Putamen (tissue), 1 donor: ENCODE results near the gene PLEKHA7.
"Not testable (repeated sequence)": the region's sequence is repeated elsewhere in the genome, so short reads cannot be mapped to it uniquely, and the experiment has no call there.

Source experiments
- DNase-seq: peaks from one replicate; pipeline ENCODE4 v3.0.0-alpha.2; 2016; ENCODE audit warnings: low spot score

The PLEKHA7 gene, protein sequence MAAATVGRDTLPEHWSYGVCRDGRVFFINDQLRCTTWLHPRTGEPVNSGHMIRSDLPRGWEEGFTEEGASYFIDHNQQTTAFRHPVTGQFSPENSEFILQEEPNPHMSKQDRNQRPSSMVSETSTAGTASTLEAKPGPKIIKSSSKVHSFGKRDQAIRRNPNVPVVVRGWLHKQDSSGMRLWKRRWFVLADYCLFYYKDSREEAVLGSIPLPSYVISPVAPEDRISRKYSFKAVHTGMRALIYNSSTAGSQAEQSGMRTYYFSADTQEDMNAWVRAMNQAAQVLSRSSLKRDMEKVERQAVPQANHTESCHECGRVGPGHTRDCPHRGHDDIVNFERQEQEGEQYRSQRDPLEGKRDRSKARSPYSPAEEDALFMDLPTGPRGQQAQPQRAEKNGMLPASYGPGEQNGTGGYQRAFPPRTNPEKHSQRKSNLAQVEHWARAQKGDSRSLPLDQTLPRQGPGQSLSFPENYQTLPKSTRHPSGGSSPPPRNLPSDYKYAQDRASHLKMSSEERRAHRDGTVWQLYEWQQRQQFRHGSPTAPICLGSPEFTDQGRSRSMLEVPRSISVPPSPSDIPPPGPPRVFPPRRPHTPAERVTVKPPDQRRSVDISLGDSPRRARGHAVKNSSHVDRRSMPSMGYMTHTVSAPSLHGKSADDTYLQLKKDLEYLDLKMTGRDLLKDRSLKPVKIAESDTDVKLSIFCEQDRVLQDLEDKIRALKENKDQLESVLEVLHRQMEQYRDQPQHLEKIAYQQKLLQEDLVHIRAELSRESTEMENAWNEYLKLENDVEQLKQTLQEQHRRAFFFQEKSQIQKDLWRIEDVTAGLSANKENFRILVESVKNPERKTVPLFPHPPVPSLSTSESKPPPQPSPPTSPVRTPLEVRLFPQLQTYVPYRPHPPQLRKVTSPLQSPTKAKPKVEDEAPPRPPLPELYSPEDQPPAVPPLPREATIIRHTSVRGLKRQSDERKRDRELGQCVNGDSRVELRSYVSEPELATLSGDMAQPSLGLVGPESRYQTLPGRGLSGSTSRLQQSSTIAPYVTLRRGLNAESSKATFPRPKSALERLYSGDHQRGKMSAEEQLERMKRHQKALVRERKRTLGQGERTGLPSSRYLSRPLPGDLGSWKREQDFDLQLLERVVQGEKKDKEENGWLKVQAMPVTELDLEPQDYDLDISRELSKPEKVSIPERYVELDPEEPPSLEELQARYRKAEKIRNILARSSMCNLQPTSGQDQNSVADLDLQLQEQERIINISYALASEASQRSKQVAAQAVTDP

GRCh38 chr11:17014321-17014832 is at the start of gene PLEKHA7:
Gene PLEKHA7, minus strand, starts transcription at chr11:17014414. Its CDS starts 13 bp downstream, at chr11:17014401.
- no peak for DNase-seq

GRCh38 chr11:17063171-17064002 is 49.2 kb upstream of the PLEKHA7 start:
- DNase-seq = peak; percentile 34

GRCh38 chr11:17051146-17051545 is 36.9 kb upstream of the PLEKHA7 start:
- not testable (repeated sequence) for DNase-seq

DNA sequence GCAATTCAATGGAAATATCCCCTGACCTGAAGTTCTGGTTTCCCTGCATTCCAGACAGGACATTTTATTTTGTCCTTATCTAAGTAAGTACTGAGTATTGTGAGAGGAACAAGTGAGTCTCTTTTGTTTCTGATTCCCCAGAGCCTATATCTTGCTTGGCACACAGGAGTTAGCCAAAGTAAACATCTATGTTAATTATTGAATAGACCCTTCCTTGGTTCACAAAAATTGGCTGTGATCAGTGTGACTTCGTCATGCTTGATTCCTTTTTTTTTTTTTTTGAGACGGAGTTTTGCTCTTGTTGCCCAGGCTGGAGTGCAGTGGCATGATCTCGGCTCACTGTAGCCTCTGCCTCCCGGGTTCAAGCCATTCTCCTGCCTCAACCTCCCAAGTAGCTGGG is 34.3 kb upstream of the PLEKHA7 start:
- DNase-seq = not testable (repeated sequence)

DNA sequence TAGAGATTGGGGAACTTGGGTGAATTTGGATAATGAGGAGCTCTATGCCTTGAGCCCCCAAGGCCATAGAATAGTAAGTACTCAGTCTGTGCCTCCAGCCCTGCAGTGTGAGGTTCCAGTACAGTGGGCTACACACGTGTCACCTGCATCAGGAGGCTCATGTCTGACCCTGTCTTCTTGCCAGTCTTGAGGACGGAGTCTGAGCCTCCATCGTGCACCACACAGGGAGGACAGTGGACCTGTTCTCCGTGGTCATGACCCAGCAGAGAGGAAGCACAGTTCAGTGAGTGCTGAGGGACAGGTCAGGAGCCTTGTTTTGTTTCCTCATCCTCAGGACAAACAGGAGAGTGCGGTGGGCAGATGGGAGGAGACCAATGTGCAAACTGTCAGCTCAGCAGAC is 32.5 kb upstream of the PLEKHA7 start:
- DNase-seq = no peak

DNA sequence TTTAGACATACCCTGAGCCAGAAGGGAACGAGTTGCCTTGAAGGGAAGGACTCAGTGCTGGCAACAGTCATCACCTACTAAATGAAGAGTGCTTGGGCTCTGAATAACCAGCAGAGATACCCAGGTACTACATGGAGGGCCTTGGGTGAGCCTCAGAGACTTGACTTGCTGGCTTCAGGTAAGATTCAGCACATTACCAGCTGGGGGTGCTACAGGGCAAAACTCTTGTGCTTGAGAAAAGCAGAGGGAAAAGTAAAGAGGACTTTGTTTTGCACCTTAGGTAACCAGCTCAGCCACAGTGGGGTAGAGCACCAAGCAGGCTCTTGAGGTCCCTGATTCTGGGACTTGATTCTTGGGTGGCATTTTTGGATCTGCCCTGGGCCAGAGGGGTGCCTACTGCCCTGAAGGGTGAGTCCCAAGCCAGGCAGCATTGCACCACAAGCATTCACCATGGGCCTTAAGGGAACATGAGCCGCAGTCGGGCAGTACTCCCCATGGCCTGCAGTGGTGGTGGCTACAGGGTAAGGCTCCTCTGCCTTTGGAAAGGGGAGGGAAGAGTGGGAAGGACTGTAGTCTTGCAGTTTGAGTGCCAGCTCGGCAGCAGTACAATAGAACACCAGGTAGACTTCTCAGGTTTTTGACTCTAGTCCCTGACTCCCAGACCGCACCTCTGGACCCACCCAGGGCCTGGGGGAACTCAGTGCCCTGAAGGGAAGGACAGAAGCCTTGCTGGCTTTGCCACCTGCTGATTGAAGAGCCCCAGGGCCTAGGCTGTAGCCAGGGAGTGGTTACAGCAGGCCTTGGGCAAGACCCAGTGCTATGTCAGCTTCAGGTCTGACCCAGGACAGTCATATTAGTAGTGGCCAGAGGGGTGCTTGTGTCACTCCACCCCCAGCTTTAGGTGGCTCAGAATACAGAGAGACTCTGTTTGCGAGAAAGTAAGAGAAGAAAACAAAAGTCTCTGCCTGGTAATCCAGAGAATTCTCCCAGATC is 22.7 kb upstream of the PLEKHA7 start:
- DNase-seq = no peak

DNA sequence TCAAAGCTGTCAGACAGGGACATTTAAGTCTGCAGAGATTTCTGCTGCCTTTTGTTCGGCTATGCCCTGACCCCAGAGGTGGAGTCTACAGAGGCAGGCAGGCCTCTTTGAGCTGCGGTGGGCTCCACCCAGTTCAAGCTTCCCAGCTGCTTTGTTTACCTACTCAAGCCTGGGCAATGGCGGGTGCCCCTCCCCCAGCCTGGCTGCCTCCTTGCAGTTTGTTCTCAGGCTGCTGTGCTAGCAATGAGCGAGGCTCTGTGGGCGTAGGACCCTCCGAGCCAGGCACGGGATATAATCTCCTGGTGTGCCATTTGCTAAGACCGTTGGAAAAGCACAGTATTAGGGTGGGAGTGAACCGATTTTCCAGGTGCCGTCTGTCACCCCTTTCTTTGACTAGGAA is 19.8 kb upstream of the PLEKHA7 start:
- not testable (repeated sequence) for DNase-seq

DNA sequence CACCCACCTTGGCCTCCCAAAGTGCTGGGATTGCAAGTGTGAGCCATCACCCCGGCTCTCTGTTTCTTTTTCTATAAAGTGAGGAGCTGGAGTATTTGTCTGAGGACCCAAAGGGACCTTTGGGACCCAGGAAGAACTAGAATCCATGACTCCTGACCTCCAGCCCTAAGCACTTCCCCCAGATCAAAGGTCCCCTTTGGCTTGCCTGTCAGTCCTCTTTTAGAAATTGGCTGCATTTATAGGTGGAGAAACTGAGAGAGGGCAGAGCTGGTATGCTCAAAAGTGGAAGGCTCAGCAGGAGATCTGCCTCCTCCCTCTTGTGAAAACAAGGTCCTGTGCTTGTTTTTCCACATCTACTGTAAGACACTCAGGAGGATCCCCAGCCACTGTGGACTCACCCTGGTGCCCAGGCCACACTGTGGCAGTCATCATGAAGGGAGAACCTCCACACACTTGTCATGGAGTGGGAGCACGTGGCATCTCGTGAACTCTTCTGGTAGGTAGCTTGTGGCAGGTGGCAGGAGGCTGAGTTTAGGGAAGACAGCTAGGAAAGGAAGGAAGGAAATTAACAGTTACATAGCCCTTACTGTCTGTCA is 12.4 kb upstream of the PLEKHA7 start:
- no peak for DNase-seq

- no peak for DNase-seq
Measured at GRCh38 chr11:17024924-17025323, 10.7 kb upstream of the PLEKHA7 start.

GRCh38 chr11:17021511-17021910 is 7.3 kb upstream of the PLEKHA7 start:
- no peak for DNase-seq

DNA sequence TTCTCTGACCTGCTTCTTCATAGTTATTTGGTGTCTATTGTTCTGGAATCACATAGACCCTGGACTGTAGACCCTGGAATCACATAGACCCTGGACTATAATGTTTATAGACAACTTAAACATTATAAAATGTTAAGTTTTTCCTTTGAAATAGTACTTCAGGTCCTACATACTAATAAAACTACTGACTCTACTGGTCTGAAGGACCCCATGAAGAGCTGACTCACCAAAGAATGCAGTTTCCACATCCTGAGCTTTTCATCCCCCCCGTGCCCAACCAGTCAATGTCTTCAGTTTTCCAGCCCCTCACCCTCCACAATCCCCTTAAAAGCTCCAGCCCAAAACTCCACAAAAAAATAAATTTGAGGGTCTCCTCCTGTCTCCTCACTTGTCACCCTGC is 6.6 kb upstream of the PLEKHA7 start:
- DNase-seq = no peak

- DNase-seq = no peak
Measured at GRCh38 chr11:17019232-17019631, 5.0 kb upstream of the PLEKHA7 start.

DNA sequence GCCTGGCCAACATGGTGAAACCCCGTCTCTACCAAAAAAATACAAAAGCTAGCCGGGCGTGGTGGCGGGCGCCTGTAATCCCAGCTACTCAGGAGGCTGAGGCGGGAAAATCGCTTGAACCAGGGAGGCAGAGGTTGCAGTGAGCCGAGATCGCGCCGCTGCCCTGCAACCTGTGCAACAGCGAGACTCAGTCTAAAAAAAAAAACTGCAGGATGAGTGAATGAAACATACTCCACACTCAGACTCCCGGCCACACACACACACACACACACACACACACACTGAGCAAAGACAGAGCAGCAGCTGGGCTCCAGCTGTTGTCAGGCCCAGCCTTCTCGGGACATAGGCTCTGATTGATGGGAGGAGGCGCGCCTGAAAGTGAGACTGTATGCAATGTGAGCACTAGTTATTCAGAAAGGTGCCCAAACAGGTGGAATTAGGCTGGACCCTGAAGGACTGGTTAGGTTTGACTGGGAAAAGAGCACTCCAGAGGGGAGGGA is 1.5 kb upstream of the PLEKHA7 start:
- DNase-seq = no peak

DNA sequence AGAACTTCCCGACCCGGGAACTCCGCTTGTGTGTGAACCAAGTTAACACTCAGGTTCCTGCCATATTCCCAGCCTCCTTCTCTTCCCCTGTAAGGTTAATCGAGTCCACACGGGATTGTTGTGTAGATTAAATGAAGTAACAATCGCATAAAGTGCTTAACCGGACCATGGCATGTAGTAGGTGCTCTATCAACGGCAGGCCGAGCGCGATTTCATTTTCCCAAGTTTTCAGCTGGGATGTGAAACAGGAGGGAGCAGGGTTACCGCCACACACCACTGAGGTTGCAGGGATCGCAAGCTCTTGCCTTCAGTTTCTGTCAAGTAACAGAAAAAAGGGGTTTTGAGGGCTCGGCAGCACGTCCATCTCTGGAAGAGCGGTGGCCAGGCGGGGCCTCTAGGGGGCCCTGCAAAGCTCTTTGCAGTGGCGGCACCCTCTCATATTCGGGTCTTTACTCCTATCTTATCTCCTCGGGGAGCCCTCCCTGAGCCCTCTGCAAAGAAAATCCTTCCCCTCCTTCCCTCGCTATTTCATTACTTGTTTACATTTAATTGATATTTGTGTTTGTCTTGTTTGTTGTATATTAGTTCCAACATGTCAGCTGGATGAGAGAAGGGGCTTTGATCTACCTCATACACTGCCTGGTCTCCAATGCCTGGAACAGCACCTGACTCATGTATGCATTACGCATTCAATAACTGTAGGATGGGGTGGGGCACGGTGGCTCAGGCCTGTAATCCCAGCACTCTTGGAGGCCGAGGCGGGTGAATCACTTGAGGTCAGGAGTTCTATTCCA is 816 bp upstream of the PLEKHA7 start:
- DNase-seq = no peak

GRCh38 chr11:17013548-17014320 is 480 bp downstream of the PLEKHA7 start:
- DNase-seq = no peak

- DNase-seq = peak; percentile 20
Measured at GRCh38 chr11:17012712-17013547, 1.3 kb downstream of the PLEKHA7 start.

DNA sequence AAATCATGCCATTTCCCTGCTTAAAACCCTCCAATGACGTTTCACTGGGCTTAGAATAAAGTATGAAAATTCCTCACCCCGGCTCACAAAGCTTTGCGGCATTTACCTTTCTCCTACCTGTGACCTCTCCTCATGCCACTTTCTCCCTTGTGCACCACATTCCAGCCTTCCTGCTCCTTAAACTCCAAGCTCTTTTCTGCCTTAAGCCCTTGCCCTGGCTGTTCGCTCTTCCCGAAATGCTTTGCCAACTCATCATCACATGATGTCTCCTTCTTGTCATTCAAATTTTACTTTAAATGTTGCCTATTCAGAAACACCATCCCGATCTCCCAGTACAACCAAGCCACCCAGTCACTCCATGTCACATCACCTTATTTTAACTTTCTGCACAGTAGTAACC is 2.0 kb downstream of the PLEKHA7 start:
- DNase-seq = peak; percentile 53
